ENCODE data around the gene RIN1. TPM values are rescaled to one million over a fixed set of nuclear protein-coding genes. Genes with fewer than 3 reads are reported as not detected.

Gene RIN1
- total RNA-seq, 3 donors from 2014 or later (not counting 1 experiment from before 2014, with no cell fraction given): 1.3 to 7.9 (median 2.5) TPM

DNA sequence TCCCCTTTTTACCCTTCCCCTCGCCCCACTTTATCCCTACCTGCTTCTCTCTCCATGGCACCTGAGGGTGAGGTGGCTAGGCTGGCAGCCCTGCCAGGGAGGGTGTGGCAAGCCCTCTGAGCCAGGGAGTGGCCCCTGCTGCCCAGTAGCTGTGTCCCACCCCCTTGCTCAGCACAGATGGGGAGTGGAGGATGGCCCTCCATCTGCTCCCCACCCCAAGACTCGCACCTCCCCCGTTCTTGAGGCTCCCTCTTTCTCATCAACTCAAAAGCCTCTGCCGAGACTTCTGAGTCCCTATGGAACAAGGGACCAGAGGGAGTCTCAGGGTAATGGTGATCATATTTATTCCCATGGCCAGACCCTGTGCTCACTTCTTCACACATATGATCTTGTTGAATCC, 42.9 kb downstream of the RIN1 start:
- Mint-ChIP-seq H3K4me1 (peaks cover 20 to 29% of the 10 kb centered on the region in 2 donors), H3K9me3 (no peaks in the 10 kb centered on the region), H3K36me3 (no peaks in the 10 kb centered on the region), H3K27ac (no peak overlapping the region), H3K4me3 (peak overlapping the region; percentile 21), H3K27me3 (ENCODE audit: low read depth in 2 of 2) (peaks cover 28 to 32% of the 10 kb centered on the region in 2 donors)
- Histone ChIP-seq H3K27me3 (ENCODE audit: control insufficient read depth, insufficient read depth, low read length) (peaks cover 11% of the 10 kb centered on the region), H3K9me3 (ENCODE audit: control insufficient read depth, insufficient read depth, low read length) (no peaks in the 10 kb centered on the region), H3K4me1 (ENCODE audit: control insufficient read depth, insufficient read depth, low read length) (peaks cover 25% of the 10 kb centered on the region), H3K36me3 (ENCODE audit: control insufficient read depth, insufficient read depth, low read length) (no peaks in the 10 kb centered on the region), H3K4me3 (ENCODE audit: low read length) (no peak overlapping the region), H3K27ac (ENCODE audit: low read length) (no peak overlapping the region)
- TF ChIP-seq, protein P1, sequence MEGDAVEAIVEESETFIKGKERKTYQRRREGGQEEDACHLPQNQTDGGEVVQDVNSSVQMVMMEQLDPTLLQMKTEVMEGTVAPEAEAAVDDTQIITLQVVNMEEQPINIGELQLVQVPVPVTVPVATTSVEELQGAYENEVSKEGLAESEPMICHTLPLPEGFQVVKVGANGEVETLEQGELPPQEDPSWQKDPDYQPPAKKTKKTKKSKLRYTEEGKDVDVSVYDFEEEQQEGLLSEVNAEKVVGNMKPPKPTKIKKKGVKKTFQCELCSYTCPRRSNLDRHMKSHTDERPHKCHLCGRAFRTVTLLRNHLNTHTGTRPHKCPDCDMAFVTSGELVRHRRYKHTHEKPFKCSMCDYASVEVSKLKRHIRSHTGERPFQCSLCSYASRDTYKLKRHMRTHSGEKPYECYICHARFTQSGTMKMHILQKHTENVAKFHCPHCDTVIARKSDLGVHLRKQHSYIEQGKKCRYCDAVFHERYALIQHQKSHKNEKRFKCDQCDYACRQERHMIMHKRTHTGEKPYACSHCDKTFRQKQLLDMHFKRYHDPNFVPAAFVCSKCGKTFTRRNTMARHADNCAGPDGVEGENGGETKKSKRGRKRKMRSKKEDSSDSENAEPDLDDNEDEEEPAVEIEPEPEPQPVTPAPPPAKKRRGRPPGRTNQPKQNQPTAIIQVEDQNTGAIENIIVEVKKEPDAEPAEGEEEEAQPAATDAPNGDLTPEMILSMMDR (IDR thresholded peaks at IDR 0.05): no peak
- DNase-seq: no peak
- WGBS (ENCODE audit: insufficient coverage): 89% methylated on average over 3 of the region's 4 CpGs
- no peak for ATAC-seq
- intact Hi-C loops (cut with micrococcal nuclease): no loop called here

DNA sequence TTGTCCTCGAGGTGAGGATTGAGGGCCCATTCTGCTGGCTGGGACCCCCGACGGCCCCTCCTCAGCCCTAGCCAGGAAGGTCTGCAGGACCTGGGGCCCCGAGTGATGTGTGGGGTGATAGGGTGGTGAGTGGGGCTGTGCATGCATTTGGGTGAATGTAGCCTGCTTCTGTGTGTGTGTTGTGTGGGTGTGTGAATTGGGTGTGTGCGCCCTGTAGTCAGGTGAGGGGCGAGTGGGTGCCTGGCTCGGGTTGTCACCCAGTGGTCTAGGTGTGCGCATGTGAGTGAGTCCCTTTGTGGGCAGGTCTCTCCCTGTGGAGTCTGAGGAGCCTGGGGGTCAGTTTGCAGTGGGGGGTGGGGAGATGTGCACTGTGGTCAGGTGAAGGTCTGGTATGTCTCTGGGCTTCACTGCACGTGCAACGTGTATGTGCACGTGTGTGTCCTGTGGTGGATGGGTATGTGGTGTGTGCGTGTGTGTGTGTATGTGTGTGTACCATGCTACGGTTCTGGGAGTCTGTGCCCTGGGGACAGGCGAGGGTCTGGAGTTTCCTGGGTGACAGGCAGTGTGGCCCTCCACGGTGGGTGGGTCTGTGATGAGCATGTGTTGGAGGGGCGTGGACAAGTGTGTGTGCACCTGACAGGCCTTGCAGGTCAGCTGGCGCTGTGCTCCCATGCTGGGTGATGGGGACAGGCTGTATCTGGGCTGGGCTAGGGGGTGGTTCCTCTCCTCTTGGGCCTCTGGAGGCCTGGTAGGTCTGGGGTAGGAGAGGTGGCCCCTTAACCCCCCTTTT, 43.5 kb downstream of the RIN1 start:
- DNase-seq (no peak), ATAC-seq (no peak)
- Mint-ChIP-seq H3K4me1 (peaks cover 24 to 34% of the 10 kb centered on the region in 2 donors), H3K9me3 (no peaks in the 10 kb centered on the region), H3K4me3 (peak overlapping the region; percentile 6), H3K27me3 (ENCODE audit: low read depth in 2 of 2) (peaks cover 28 to 32% of the 10 kb centered on the region in 2 donors), H3K36me3 (no peaks in the 10 kb centered on the region), H3K27ac (peak overlapping the region in 1 of 2 donors; percentile 44)
- Histone ChIP-seq H3K9me3 (ENCODE audit: control insufficient read depth, insufficient read depth, low read length) (no peaks in the 10 kb centered on the region), H3K4me1 (ENCODE audit: control insufficient read depth, insufficient read depth, low read length) (peaks cover 31% of the 10 kb centered on the region), H3K27me3 (ENCODE audit: control insufficient read depth, insufficient read depth, low read length) (peaks cover 11% of the 10 kb centered on the region), H3K27ac (ENCODE audit: low read length) (no peak overlapping the region), H3K36me3 (ENCODE audit: control insufficient read depth, insufficient read depth, low read length) (no peaks in the 10 kb centered on the region), H3K4me3 (ENCODE audit: low read length) (no peak overlapping the region)
- intact Hi-C loops (cut with micrococcal nuclease): no loop called here
- TF ChIP-seq, protein P1 (IDR thresholded peaks at IDR 0.05): no peak
- WGBS (ENCODE audit: insufficient coverage): 62% methylated on average over 17 of the region's 17 CpGs

DNA sequence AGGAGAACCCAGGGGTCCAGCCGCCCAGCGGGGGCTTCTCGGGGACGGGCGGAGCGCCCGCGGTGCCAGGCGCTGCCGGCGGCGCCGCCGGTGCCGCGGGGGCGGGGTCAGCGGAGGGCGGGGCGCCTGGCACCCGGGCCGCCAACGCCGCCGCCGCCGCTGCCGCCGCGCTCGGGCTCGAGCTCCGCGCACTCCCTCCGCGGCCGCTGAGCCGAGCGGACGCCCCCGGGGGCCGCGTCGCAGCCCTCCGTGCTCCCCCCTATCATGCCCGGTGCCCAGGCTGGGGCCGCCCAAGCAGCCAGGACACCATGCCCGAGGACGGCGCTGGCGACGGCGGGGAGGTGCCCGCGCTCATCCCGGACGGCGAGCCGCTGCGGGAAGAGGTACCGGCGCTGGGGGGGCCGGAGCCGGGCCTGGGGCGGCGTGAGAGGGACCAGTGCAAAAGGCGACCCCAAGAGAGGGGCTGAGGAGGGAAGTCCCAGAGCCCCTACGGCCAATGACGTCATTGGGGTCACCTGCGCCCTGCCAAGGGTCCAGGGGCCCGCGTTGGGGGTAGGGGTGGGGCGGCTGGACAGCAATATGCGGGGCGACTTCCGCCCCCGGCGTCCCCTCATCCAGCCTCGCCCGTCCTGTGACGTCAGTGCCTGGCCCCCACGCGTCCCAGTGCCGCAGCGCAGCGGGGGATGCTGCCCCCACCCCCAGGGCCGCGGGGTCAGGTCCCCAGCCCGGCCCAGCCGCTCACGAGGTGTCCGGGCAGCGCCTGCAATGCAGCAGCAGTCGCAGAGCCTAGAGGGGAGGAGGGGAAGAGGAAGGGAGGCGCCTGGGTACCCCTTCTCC, 44.3 kb downstream of the RIN1 start, which contains the start of gene TMEM151A:
TSS of gene TMEM151A (plus strand) at position 189 of the 837 bp plus-strand sequence. CDS start at position 309, 120 bp downstream.
- intact Hi-C loops (cut with micrococcal nuclease): no loop called here
- peaks cover 37% of the 10 kb centered on the region for H3K4me1 ChIP-seq (ENCODE audit: control insufficient read depth, insufficient read depth, low read length)
- H3K27me3 ChIP-seq (ENCODE audit: control insufficient read depth, insufficient read depth, low read length): peaks cover 11% of the 10 kb centered on the region
- H3K9me3 ChIP-seq (ENCODE audit: control insufficient read depth, insufficient read depth, low read length): no peaks in the 10 kb centered on the region
- TF ChIP-seq, protein P1 (IDR thresholded peaks at IDR 0.05): no peak
- Mint-ChIP-seq H3K27ac (peak within 1 kb of the TSS in 1 of 2 donors; percentile 44), H3K27me3 (ENCODE audit: low read depth in 2 of 2) (peaks cover 28 to 32% of the 10 kb centered on the region in 2 donors), H3K4me3 (peak within 1 kb of the TSS; percentile 96), H3K4me1 (peaks cover 24 to 40% of the 10 kb centered on the region in 2 donors), H3K9me3 (no peaks in the 10 kb centered on the region), H3K36me3 (no peaks in the 10 kb centered on the region)
- 2% methylated on average over 95 of the region's 95 CpGs for WGBS (ENCODE audit: insufficient coverage)
- no peak within 1 kb of the TSS for H3K4me3 ChIP-seq (ENCODE audit: low read length)
- ATAC-seq (no peak), DNase-seq (peak in 1 of 2 donors; percentile 64)
- H3K36me3 ChIP-seq (ENCODE audit: control insufficient read depth, insufficient read depth, low read length): no peaks in the 10 kb centered on the region
- H3K27ac ChIP-seq (ENCODE audit: low read length): no peak within 1 kb of the TSS
